ENCODE data around the gene BID.

BID gene

GRCh38 chr22:17814084-17814483 lies 39.8 kb upstream of the BID start:
- Histone ChIP-seq H3F3A (ENCODE audit: insufficient read depth, low read length) (no peaks in the 10 kb centered on the region), H3K4me1 (ENCODE audit: insufficient read depth, low read length, severe bottlenecking) (peaks cover 12% of the 10 kb centered on the region), H3K4me3 (ENCODE audit: low read depth, low read length, poor library complexity, severe bottlenecking) (no peak overlapping the region), H3K9ac (ENCODE audit: low read length) (no peak overlapping the region), H3K9me2 (ENCODE audit: low read depth, low read length) (no peaks in the 10 kb centered on the region), H3K4me2 (ENCODE audit: low read length) (no peak overlapping the region), H2AFZ (ENCODE audit: low read length) (no peak overlapping the region), H3K27ac (ENCODE audit: low read depth, low read length, poor library complexity, severe bottlenecking) (no peak overlapping the region), H4K20me1 (ENCODE audit: insufficient read depth, low read length) (no peaks in the 10 kb centered on the region), H3K9me3 (ENCODE audit: low read length) (no peaks in the 10 kb centered on the region), H3K27me3 (ENCODE audit: insufficient read depth, low read length) (no peaks in the 10 kb centered on the region), H3K79me2 (ENCODE audit: insufficient read depth, low read length) (no peaks in the 10 kb centered on the region), H3K36me3 (ENCODE audit: insufficient read depth, low read length) (peaks cover 3% of the 10 kb centered on the region; the same call in 1 of the 2 replicates)
- TF ChIP-seq, protein P1, sequence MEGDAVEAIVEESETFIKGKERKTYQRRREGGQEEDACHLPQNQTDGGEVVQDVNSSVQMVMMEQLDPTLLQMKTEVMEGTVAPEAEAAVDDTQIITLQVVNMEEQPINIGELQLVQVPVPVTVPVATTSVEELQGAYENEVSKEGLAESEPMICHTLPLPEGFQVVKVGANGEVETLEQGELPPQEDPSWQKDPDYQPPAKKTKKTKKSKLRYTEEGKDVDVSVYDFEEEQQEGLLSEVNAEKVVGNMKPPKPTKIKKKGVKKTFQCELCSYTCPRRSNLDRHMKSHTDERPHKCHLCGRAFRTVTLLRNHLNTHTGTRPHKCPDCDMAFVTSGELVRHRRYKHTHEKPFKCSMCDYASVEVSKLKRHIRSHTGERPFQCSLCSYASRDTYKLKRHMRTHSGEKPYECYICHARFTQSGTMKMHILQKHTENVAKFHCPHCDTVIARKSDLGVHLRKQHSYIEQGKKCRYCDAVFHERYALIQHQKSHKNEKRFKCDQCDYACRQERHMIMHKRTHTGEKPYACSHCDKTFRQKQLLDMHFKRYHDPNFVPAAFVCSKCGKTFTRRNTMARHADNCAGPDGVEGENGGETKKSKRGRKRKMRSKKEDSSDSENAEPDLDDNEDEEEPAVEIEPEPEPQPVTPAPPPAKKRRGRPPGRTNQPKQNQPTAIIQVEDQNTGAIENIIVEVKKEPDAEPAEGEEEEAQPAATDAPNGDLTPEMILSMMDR (IDR thresholded peaks at IDR 0.05; ENCODE audit: low read length), result no peak
- TF ChIP-seq EZH2 (IDR thresholded peaks at IDR 0.05; ENCODE audit: borderline replicate concordance, low read length), result no peak

GRCh38 chr22:17811119-17811518 lies 36.9 kb upstream of the BID start:
- peaks cover 7% of the 10 kb centered on the region; the same call in 1 of the 2 replicates for H3K36me3 ChIP-seq (ENCODE audit: insufficient read depth, low read length)
- peaks cover 12% of the 10 kb centered on the region for H3K4me1 ChIP-seq (ENCODE audit: insufficient read depth, low read length, severe bottlenecking)
- TF ChIP-seq, protein P1 (IDR thresholded peaks at IDR 0.05; ENCODE audit: low read length), result no peak
- no peak for TF ChIP-seq EZH2 (IDR thresholded peaks at IDR 0.05; ENCODE audit: borderline replicate concordance, low read length)
- H3K4me3 ChIP-seq (ENCODE audit: low read depth, low read length, poor library complexity, severe bottlenecking), result no peak overlapping the region
- no peaks in the 10 kb centered on the region for H3K9me2 ChIP-seq (ENCODE audit: low read depth, low read length)
- no peaks in the 10 kb centered on the region for H3F3A ChIP-seq (ENCODE audit: insufficient read depth, low read length)
- H3K27ac ChIP-seq (ENCODE audit: low read depth, low read length, poor library complexity, severe bottlenecking), result no peak overlapping the region
- H3K27me3 ChIP-seq (ENCODE audit: insufficient read depth, low read length), result no peaks in the 10 kb centered on the region
- no peaks in the 10 kb centered on the region for H3K9me3 ChIP-seq (ENCODE audit: low read length)
- H3K79me2 ChIP-seq (ENCODE audit: insufficient read depth, low read length), result no peaks in the 10 kb centered on the region
- no peak overlapping the region for H2AFZ ChIP-seq (ENCODE audit: low read length)
- no peak overlapping the region for H3K9ac ChIP-seq (ENCODE audit: low read length)
- no peak overlapping the region for H3K4me2 ChIP-seq (ENCODE audit: low read length)
- H4K20me1 ChIP-seq (ENCODE audit: insufficient read depth, low read length), result no peaks in the 10 kb centered on the region

GRCh38 chr22:17810570-17811116 lies 36.4 kb upstream of the BID start:
- no peaks in the 10 kb centered on the region for H3K9me3 ChIP-seq (ENCODE audit: low read length)
- no peak overlapping the region for H2AFZ ChIP-seq (ENCODE audit: low read length)
- H3K36me3 ChIP-seq (ENCODE audit: insufficient read depth, low read length), result peaks cover 7% of the 10 kb centered on the region; the same call in 1 of the 2 replicates
- no peak overlapping the region for H3K4me2 ChIP-seq (ENCODE audit: low read length)
- TF ChIP-seq EZH2 (IDR thresholded peaks at IDR 0.05; ENCODE audit: borderline replicate concordance, low read length), result no peak
- TF ChIP-seq, protein P1 (IDR thresholded peaks at IDR 0.05; ENCODE audit: low read length), result no peak
- no peak overlapping the region for H3K27ac ChIP-seq (ENCODE audit: low read depth, low read length, poor library complexity, severe bottlenecking)
- no peak overlapping the region for H3K9ac ChIP-seq (ENCODE audit: low read length)
- H3K79me2 ChIP-seq (ENCODE audit: insufficient read depth, low read length), result no peaks in the 10 kb centered on the region
- peaks cover 12% of the 10 kb centered on the region for H3K4me1 ChIP-seq (ENCODE audit: insufficient read depth, low read length, severe bottlenecking)
- no peak overlapping the region for H3K4me3 ChIP-seq (ENCODE audit: low read depth, low read length, poor library complexity, severe bottlenecking)
- H3F3A ChIP-seq (ENCODE audit: insufficient read depth, low read length), result no peaks in the 10 kb centered on the region
- no peaks in the 10 kb centered on the region for H3K27me3 ChIP-seq (ENCODE audit: insufficient read depth, low read length)
- H3K9me2 ChIP-seq (ENCODE audit: low read depth, low read length), result no peaks in the 10 kb centered on the region
- H4K20me1 ChIP-seq (ENCODE audit: insufficient read depth, low read length), result no peaks in the 10 kb centered on the region
